GM06990 (cell line): Measurements from ENCODE around the gene COL4A2.

Experiments
- DNase-seq: peaks from one replicate; pipeline ENCODE4 v3.0.0-alpha.2; 2011; ENCODE audit not compliant: insufficient read length; ENCODE audit errors: extremely low read depth
- H3K27me3 ChIP-seq: replicated peaks from 2 replicates; pipeline ENCODE4 v1.6.0; 2011; ENCODE audit warnings: low read length; ENCODE audit not compliant: control insufficient read depth, insufficient read depth
- H3K36me3 ChIP-seq: 2 replicates; pipeline ENCODE4 v1.5.1; 2011; ENCODE audit warnings: low read length; ENCODE audit not compliant: control insufficient read depth, insufficient read depth
- H3K4me3 ChIP-seq: replicated peaks from 2 replicates; pipeline ENCODE4 v1.5.1; 2011; ENCODE audit warnings: low read depth, mild to moderate bottlenecking, control low read depth, low read length
- TF ChIP-seq, protein P1 (sequence below): IDR thresholded peaks from 2 replicates; pipeline ENCODE4 v1.5.1; 2011; ENCODE audit warnings: low read length, control low read depth, mild to moderate bottlenecking, inconsistent platforms; ENCODE audit not compliant: insufficient read depth, poor library complexity, severe bottlenecking

The COL4A2 gene

DNA sequence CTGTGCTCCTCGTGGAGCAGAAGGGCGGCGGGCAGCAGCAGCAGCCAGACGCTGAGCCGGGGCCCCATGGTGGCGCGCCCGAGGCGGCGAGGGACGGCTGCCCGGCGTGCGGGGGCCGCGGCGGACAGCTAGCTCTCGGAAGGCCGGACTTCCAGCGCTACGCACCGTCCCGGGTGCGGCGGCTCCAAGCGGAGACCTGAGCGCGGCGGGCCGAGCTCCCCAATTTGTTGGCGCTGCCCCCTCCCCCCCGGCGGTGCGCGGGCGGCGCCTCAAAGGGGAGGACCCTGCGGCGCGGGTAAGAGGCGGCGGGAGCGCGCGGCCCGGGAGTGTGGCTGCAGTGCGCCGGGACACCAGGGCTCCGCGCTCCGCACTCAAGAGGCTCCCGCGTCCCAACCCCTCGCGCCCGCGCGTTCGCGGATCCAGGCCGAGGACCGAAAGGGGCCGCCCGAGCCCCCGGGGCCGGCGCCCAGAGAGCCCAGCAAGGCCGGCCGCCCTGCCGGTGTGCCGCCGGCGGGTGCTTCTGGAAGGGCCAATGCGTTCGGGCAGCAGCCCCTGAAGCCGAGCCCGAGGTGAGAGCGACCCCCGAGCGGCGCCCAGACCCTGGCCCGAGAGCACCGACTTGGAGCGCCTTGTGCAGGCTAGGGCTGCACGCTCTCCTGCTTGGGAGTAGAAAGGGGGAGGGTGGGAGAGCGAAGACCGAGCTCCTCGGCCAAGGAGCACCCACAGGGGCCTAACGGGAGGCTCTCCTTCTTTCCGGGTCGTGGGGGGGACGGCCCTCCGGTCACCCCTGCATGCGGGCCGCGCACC lies at the start of gene COL4A2, which contains the start of gene COL4A1:
TSS of gene COL4A2 (plus strand) at position 325 of the 807 bp plus-strand sequence. CDS start 620 bp downstream, outside the sequence.
TSS of gene COL4A1 (minus strand) at position 198 of the 807 bp plus-strand sequence. CDS start at position 68, 130 bp downstream.
- Histone ChIP-seq H3K4me3 (no peak within 1 kb of the TSS), H3K36me3 (no peaks in the 10 kb centered on the region), H3K27me3 (peaks cover 4% of the 10 kb centered on the region)
- no peak for DNase-seq
- TF ChIP-seq, protein P1, sequence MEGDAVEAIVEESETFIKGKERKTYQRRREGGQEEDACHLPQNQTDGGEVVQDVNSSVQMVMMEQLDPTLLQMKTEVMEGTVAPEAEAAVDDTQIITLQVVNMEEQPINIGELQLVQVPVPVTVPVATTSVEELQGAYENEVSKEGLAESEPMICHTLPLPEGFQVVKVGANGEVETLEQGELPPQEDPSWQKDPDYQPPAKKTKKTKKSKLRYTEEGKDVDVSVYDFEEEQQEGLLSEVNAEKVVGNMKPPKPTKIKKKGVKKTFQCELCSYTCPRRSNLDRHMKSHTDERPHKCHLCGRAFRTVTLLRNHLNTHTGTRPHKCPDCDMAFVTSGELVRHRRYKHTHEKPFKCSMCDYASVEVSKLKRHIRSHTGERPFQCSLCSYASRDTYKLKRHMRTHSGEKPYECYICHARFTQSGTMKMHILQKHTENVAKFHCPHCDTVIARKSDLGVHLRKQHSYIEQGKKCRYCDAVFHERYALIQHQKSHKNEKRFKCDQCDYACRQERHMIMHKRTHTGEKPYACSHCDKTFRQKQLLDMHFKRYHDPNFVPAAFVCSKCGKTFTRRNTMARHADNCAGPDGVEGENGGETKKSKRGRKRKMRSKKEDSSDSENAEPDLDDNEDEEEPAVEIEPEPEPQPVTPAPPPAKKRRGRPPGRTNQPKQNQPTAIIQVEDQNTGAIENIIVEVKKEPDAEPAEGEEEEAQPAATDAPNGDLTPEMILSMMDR: no peak

GRCh38 chr13:110257408-110257807 lies 49.7 kb upstream of the COL4A2 start:
- DNase-seq: no peak
- TF ChIP-seq, protein P1: no peak
- Histone ChIP-seq H3K36me3 (no peaks in the 10 kb centered on the region), H3K4me3 (no peak overlapping the region), H3K27me3 (no peaks in the 10 kb centered on the region; the same call in 1 of the 2 replicates)

- DNase-seq: no peak
- no peaks in the 10 kb centered on the region for H3K36me3 ChIP-seq
- H3K4me3 ChIP-seq: no peak overlapping the region
- TF ChIP-seq, protein P1: no peak
- H3K27me3 ChIP-seq: no peaks in the 10 kb centered on the region; the same call in 1 of the 2 replicates
Measured at GRCh38 chr13:110258876-110259631, 48.0 kb upstream of the COL4A2 start.

- no peaks in the 10 kb centered on the region; the same call in 1 of the 2 replicates for H3K27me3 ChIP-seq
- no peak for DNase-seq
- no peaks in the 10 kb centered on the region for H3K36me3 ChIP-seq
- TF ChIP-seq, protein P1: no peak
- no peak overlapping the region for H3K4me3 ChIP-seq
Measured at GRCh38 chr13:110259651-110260050, 47.4 kb upstream of the COL4A2 start.

DNA sequence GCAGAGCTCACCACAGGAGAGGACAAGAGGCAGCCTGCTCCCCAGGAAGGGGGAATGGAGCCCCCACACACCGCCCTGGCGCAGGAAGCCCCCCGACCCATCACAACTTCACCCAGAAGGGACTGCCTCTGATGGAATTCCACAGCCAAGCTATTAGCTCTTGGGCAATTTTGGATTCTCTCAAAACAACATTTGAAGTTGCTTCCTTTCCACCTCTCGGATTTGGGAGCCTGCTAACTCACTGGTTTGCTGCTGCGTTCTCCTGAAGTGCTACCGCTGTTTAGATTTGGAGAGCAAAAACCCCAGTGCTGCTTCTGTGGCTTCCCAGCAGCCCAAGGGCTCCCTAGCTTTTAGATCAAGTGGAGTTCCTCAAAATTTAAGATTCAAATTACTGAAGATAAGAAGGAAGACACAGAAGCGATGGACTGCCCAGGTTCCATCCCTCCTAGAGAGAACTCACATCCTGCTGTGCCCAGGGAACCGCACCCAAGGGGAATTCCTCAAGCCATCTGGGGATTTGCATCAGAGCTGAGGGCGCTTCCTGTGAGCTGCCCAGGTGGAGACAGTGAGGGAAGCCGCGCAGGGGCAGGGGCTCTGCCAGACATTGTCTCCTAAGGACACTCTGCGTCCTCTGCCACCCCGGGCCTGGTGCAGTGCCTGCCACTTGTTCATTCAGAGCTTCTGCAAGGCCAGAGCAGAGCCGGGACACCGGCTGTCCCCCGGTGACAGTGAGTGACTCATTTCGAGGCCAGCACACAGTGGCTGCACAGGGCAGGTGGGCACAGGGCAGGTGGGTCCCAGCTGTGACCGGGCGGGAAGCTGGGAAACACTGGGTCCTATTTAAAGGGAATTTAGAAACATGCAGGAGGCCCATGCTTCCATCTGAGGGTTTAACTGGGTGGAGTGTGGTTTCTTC lies 45.7 kb upstream of the COL4A2 start:
- Histone ChIP-seq H3K27me3 (no peaks in the 10 kb centered on the region; the same call in 1 of the 2 replicates), H3K36me3 (no peaks in the 10 kb centered on the region), H3K4me3 (no peak overlapping the region)
- no peak for DNase-seq
- TF ChIP-seq, protein P1: no peak
